OCI-M1 (cell line): Measurements from ENCODE around the gene SENP5.
"Not testable (repeated sequence)": the region's sequence is repeated elsewhere in the genome, so short reads cannot be mapped to it uniquely, and the experiment has no call there.

Source experiments
- DNase-seq: peaks from one replicate; lab custom pipeline; 2025; lab: John Stamatoyannopoulos, UW

SENP5 gene

DNA sequence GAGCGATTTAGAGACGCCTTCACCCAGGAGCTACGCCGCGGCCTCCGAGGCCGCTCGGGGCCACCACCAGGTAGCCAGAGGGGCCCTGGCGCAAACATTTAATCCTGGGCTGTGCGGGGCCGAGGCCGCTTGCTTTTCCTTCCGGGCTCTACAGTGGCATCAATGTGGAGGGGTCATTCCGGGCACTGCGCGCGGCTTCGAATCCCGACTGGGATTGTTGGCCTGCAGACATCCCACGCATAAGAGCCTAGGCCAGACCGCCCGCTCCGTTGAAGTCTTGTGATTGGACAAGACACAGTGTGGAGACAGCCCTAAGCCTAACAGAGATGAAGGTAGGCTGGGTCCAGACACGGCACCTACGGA lies 75.2 kb downstream of the SENP5 start:
- DNase-seq, result no peak

GRCh38 chr3:196944037-196944790 lies 76.5 kb downstream of the SENP5 start:
- DNase-seq, result not testable (repeated sequence)

DNA sequence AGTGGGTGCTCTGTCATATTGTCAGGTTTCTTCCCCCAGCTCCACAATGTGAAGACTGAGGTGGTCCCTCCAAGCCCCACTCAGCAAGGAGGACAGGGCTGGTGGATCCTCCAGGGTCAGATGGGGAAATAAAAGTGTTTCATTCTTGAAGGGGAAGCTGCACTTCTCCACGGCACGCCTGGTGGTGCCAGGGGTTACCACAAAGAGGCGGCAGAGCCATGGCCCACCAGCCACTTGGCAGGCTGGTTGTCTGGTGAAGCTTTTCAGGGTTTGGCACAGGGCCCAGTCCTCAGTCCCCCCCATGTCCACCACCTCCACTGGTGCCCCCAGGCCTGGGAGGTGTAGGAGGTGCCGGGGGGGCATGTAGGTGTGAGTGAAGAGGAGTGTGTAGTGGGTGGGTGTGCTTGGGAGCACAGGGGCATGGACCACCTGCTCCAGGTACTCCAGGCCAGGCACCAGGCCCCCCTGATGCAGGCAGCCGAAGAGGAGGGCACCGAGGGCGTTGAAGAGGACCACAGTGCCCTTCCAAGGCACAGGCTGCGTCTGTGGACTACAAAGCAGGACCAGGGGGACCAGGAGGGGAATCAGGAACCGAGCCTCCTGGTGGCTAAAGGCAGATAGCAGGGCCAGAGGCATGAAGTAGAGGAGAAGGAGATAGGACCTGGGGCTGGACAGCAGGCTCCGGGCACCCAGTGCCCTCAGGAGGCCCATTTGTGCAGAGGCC lies 79.6 kb downstream of the SENP5 start:
- no peak for DNase-seq

DNA sequence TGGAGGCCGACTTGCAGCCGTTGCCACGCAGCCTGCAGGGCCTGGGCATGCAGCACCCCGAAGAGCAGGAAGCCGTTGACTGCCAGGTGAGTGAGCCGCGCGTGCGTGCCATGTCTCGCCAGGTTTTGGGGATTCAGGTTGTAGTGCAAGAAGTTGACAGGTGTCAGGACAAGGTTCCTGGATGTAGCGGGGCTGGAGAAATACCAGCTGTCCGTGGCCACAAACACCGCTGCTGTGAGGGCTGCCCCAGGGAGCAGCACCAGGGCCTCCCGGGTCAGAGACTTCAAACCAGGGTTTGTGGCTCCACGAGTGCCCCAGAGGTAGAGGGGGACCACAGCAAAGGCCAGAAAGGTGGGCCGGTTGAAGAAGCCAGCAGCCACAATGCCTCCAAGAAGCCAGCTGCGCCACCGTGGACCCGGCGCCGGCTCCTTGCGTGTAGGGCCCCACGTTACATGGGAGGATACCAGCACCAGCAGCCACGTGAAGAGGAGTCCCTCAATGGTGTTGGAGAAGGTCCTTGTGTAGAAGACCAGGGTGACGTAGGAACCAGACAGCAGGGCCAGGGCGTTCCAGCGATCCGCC lies 80.2 kb downstream of the SENP5 start:
- no peak for DNase-seq

GRCh38 chr3:196948442-196949284 lies 80.9 kb downstream of the SENP5 start:
- no peak for DNase-seq

GRCh38 chr3:196949285-196949619 lies 81.5 kb downstream of the SENP5 start:
- no peak for DNase-seq

GRCh38 chr3:196949750-196950149 lies 82.0 kb downstream of the SENP5 start:
- no peak for DNase-seq

DNA sequence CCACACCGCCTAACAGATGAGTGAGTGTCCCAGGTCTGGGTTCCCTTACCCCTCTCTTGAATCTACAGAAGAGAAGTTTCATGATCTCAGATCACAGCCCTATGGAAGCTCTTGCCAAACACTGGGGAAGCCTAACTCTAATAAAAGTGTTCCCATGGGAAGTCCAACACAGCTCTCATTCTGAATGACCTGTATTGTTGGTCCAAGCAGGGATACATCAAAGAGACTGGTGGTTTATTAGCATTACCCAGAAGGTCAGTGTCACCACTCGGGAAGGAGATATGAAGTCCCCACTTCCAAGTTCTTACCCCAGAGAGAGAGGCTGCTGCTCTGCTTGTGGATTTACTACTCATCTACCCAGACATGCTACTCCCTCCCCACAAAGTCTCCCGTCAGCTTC lies 83.7 kb downstream of the SENP5 start:
- DNase-seq, result no peak

DNA sequence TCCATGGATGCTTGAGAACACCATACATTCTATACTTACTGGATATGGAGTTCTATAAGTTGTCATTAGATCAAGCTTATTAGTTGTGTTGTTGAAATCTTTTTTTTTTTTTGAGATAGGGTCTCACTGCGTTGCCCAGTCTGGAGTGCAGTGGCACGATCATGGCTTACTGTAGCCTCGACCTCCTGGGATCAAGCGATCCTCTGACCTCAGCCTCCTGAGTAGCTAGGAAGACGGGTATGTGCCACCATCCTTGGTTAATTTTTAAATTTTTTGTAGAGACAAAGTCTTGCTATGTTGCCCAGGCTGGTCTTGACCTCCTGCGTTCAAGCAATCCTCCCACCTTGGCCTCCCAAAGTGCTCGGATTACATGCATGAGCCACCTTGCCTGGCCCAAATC lies 87.1 kb downstream of the SENP5 start:
- no peak for DNase-seq

GRCh38 chr3:196962108-196962929 lies 94.6 kb downstream of the SENP5 start:
- no peak for DNase-seq

- DNase-seq, result no peak
Measured at GRCh38 chr3:196962930-196963630, 95.4 kb downstream of the SENP5 start.

DNA sequence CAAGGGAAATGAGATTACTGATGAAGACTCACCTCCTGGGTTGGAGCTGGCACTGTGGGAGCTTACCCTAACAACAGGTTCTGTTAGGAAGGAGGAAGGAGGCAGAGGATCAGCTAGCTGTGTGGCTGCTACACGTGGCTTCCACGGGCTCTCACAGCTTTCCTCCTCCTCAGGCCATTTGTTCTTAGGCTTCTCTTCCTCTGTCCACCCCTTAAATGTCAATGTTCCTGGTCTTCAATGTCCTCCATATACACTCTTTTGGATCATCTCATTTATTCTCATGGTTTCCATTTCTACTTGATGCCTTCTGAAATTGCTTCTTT lies 95.9 kb downstream of the SENP5 start:
- DNase-seq, result no peak

GRCh38 chr3:196965112-196965803 lies 97.5 kb downstream of the SENP5 start:
- no peak for DNase-seq

DNA sequence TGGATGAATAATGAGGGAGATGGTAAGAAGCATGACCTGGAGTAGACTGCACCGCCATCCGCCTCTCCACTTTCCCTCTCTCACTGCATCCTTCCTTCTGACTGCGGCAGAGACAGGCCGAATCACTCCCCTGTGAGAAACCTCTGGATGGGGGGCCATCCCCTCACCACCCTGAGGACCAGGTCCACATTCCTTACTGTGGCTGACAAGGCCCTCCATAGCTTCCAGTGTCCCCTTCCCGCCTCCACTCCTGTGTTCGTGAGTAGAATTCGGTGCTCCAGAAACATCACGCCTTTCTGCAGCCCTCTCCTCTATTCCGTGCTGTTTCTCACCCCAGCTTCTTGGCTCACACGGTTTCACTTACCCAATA lies 98.1 kb downstream of the SENP5 start:
- no peak for DNase-seq

DNA sequence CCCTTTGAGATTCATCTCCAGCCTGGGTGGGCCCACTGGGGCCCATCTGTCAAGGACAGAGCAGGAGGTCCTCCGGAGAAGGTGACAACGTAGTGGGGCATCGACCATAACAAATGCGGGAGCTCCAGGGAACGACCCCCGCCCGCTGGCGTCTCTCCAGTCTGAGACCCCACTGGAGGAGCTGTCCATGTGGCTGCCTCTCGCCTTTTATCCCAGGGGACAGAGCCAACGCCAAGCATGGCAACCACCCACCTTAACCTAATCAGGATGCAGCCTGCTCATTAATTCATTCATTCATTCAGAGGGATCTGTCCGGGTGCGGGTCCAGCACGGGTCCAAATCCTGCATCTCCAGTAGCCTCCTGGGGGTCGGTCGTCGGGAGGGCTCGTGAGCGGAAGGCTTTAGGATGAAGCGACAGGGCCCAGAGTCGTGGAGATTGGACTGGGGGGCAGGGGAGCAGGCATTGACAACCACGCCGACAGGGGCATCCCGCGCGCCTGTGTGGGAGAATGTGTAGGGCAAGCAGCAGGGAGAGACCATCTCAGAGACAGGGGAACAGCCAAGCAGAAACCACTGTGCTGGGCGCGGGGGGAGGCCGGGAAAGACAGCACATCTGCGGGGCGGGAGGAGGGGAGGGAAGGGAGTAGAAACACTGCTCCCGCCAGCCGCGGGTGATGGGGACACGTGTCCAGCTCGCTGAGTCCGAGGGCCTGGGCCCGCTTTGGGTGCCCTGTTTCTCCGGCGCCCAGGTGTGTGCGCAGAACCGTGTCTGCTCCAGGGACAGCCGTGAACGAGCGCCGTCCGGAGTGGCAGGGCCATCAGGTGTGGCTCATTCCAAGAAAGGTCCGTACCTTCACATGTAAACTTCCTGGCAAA lies 99.0 kb downstream of the SENP5 start:
- no peak for DNase-seq

DNA sequence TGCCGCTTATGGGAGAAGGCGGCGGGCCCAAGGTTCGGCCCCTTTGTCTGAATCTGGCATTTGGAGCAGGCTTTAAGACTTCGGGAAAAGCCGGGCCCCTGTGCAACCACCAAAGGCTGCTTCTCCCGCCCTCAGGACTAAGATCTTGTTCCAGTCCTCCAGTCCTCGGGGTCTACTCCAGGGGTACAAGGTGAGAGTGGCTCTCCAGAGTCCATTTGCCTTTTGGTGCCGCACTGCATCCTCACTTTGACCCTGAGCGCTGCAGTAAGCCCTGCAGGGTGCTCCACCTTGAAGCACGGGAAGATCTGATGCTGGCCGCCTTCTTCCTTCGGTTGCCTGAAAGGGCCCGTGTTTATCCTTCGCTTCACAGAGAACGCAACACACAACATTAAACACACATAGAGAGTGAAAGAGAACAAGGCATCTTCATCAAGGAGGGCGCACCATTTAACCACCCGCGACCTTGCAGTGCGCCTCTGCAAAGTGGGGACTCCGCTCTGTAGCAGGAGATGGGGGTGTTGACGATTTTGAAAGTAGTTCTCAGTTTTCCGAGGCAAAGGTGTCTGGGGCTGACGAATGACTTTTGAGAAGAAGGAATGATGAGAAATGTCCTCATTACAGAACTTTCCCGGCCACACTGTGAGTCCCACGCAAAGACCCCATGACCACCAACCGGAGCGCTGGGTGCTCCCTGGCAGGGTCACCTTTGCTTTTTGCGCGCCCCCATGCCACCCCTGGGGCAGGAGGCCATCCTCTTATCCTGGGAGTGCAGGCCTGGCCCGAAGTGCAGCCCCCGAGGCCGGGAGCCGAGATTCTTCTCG lies 99.9 kb downstream of the SENP5 start:
- DNase-seq, result no peak

- DNase-seq, result peak; percentile 29
Measured at GRCh38 chr3:196968233-196969133, 100.8 kb downstream of the SENP5 start, which contains the start of gene PIGZ. Gene PIGZ, minus strand, starts transcription at chr3:196968833. Its CDS starts 16,802 bp downstream, at chr3:196952031.
